ENCODE measurements around the gene SLC35E1. TPM values are rescaled to one million over a fixed set of nuclear protein-coding genes. Genes with fewer than 3 reads are reported as not detected.
A peak's percentile ranks its signal among the peaks of the same experiment; 100 is the strongest.

SLC35E1 gene
- total RNA-seq, 1 donor from 2014 or later = 15.7 TPM

- no peak for DNase-seq (ENCODE audit: low read depth in 2 of 2)
Measured at GRCh38 chr19:16582486-16583261, 10.5 kb upstream of the SLC35E1 start.

- DNase-seq (ENCODE audit: low read depth in 2 of 2) = no peak
Measured at GRCh38 chr19:16581971-16582343, 9.7 kb upstream of the SLC35E1 start.

GRCh38 chr19:16581145-16581970 lies 9.1 kb upstream of the SLC35E1 start:
- no peak for DNase-seq (ENCODE audit: low read depth in 2 of 2)

DNA sequence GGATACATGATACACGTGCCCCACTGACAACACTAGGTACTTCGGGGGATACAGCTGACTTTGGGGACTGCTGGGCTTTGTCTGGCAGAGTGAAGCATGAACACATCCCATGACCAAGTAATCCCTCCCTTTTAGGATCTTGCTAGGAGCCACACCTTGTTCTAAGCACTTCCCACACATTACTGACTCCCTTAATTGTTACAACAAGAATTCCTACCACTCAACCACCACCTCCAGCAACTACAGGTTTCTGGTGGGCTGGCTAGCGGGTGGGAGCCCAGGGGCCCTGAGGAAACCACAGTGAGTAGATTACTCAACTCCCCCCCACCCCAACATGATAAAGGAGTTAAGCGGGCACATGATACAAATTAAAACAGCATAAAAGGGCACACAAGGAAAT lies 7.2 kb upstream of the SLC35E1 start:
- DNase-seq (ENCODE audit: low read depth in 2 of 2) = no peak

- DNase-seq (ENCODE audit: low read depth in 2 of 2) = no peak
Measured at GRCh38 chr19:16577531-16577985, 5.3 kb upstream of the SLC35E1 start.

DNA sequence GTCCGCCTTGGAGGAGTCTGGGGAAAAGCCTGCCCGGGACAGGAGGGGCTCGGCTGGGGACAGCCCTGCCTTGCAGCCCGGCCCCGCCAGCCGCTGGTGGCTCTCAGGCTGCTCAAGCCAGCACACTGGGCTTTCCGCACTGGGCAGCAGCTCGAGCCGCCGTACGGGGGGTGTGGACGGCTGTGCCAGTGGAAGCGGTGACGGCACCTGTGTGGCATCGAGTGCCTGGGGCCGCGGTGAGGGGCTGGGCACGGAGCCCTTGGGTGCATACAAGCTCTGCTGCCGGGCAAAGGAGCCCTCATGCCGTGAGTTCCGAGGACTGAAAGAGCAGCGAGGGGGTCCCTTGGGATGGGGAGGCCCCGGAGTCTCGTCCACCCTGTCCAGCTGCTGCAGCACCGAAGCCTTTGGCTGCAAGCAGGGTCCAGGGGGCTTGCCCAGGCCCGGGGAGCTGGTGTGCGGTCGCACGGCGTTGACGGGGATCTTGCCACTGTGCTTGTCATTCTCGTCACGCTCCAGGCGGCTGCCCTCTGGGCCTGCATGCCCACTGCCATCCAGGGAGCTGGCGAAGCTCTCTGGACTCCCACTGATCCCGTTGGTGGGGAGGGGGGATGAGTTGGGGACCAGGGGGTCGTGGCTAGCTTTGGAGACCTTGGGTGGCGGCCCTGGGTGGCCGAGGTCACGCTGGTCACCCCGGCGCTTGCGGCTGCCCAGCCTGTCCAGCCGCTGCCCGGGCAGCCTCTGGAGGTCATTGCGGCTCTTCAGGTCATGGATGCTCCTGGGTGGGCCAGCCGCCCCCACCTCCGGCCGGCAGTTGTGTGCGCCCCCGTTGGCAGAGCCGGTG lies 4.7 kb upstream of the SLC35E1 start:
- DNase-seq (ENCODE audit: low read depth in 2 of 2) = no peak

GRCh38 chr19:16575861-16576689 lies 3.9 kb upstream of the SLC35E1 start:
- DNase-seq (ENCODE audit: low read depth in 2 of 2) = no peak

DNA sequence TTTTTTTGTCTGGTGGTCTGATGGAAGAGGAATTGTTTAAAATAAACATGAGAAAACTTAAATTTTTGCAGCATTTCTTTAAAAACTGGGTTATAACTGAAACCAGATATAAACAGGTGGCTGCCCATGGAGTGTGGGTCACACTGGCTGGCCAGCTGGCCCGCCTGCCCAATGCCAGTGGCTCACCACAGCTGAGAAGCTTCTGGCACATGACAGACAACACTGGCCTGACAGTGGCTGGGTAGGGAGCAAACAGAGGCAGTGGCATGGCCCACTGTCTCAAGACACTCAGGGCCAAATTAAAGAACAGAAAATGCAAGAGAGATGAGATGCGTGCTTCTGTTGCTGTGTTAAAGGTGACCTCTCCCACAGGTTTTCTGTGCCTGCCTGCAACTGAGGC lies 3.1 kb upstream of the SLC35E1 start:
- DNase-seq (ENCODE audit: low read depth in 2 of 2) = no peak

- DNase-seq (ENCODE audit: low read depth in 2 of 2) = no peak
Measured at GRCh38 chr19:16573925-16574324, 1.7 kb upstream of the SLC35E1 start.

DNA sequence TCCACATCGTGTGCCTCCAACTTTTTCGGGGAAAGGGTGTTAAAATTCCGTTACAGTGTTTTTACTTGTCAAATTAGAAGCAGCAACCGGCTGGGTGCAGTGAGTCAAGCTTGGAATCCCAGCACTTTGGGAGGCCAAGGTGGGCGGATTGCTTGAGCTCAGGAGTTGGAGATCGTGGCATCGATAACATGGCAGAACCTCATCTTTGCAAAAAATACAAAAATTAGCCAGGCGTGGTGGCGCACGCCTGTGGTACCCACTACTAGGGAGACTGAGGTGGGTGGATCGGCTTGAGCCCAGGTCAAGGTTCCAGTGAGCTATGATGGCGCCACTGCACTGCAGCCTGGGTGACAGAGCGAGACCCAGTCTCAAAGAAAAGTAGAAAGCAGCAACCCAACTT lies 1.1 kb upstream of the SLC35E1 start:
- no peak for DNase-seq (ENCODE audit: low read depth in 2 of 2)

GRCh38 chr19:16571822-16572331 lies 338 bp downstream of the SLC35E1 start:
- peak in 1 of 2 donors; percentile 41 for DNase-seq (ENCODE audit: low read depth in 2 of 2)

DNA sequence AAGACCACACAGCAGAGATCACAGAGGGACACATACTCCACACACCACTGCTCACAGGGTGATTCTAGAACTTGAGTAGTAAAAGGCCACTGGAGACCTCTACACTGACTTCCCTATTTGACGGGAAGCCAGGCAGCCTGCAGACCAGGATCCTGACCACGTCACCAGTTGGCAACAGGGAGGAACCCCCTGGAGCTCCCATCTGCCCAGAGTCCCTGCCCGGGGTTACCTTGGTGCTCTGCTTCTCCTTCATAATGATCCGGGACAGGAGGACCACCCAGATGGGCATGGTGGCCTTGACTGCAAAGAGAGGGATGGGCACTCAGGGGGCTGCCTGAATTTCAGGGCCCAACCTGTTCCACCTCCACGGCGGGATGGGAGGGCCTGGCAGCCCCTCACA lies 932 bp downstream of the SLC35E1 start:
- peak in 1 of 2 donors; percentile 56 for DNase-seq (ENCODE audit: low read depth in 2 of 2)

GRCh38 chr19:16569609-16570320 lies 2.5 kb downstream of the SLC35E1 start:
- DNase-seq (ENCODE audit: low read depth in 2 of 2) = no peak

DNA sequence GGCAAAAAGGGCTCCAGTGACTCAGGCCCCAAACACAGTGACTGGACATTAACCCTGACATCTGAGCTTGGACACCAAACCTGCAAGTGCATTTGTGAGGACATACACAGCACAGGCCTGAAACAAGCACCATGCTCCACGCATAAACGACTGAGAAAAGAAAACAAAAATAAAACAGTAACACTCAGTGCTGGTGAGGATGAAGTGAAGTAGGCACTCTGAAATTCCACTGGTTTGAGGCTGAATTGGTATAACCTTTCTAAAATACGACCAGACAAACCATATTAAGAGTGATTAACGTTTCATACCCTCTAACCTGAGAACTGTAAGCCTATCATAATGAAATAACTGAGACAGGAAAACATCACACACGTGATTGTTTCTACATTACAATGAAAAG lies 5.5 kb downstream of the SLC35E1 start:
- DNase-seq (ENCODE audit: low read depth in 2 of 2) = no peak

- peak; percentile 90 to 92 for DNase-seq (ENCODE audit: low read depth in 2 of 2)
Measured at GRCh38 chr19:16566161-16566560, 6.1 kb downstream of the SLC35E1 start.

DNA sequence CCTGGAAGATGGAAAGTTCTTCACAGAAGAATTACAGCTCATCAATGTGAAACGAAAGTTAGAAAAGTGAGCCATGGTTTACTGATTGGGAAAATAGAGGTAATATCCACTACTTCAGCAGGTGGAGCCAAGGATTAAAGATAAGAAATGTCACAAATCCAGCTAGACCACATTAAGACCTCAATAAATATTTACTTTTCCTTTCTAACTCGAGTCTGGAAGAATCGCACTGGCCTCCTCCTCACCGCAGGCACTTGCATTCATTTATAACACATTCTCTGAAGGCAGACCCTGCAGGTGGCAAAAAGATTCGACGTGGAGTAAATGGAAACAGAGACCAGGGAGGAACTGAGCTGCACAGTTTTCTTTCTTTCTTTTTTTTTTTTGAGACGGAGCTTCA lies 7.4 kb downstream of the SLC35E1 start:
- DNase-seq (ENCODE audit: low read depth in 2 of 2) = no peak

GRCh38 chr19:16562608-16563025 lies 9.6 kb downstream of the SLC35E1 start:
- no peak for DNase-seq (ENCODE audit: low read depth in 2 of 2)

DNA sequence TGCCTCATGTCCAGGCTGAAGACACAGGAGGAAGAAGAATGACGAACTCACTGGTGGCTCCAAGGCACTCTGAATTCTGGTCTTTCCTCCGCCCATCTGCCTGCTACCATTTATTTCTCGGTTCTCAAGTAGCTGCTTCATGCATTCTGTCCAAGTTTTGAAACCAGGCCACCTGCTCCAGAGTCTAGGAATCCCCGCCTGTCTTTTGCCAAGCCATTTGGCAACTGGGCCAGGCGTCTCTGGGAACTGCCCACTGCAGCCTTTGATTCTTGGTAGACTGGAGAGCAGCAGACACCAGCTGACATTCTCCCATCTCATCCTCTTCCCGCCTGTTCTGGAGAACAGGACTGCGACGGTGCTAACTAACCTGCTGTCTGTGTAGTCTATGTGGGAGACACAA lies 10.8 kb downstream of the SLC35E1 start:
- no peak for DNase-seq (ENCODE audit: low read depth in 2 of 2)

DNA sequence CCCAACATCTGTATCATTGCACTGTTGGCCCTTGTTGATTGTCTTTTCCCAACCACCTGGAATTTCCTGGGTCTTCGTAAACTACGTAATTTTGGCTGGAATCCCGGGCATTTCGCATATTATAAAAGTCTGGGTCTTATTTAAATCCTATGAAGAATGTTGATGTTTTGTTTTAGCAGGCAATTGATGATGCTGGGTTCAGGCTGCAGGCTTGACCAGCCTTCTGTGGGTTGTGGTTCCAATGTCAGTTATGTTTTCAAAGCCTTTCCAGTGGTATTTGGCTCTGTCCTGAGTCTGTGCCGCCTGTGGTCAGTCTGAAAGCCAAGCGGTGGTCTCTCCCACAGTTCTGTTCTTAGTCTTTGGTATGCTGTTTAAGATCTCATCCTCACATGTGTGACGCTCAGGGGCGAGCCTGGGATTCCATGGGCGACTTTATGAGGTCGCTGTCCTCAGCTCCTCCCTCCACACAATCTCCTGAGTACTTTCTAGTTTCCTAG lies 12.4 kb downstream of the SLC35E1 start:
- DNase-seq (ENCODE audit: low read depth in 2 of 2) = no peak

- DNase-seq (ENCODE audit: low read depth in 2 of 2) = no peak
Measured at GRCh38 chr19:16554776-16555175, 17.4 kb downstream of the SLC35E1 start.
